K562 (cell line): ENCODE data around the gene PGF. TPM values are rescaled to one million over a fixed set of nuclear protein-coding genes. Genes with fewer than 3 reads are reported as not detected.

Experiments used
- ATAC-seq: fragments of 200-7000 bp; cut with Tn5 transposase; 3 replicates; pipeline ENCODE4 v1.9.1; 2020; ENCODE audit warnings: moderate library complexity
- BruUV-seq: library from RNA; stranded (reverse); fragments of 400-500 nt; replicated peaks from 2 replicates; lab custom pipeline; 2021; lab: Mats Ljungman, UMichigan
- CTCF ChIA-PET: fragments of 300-600 bp; formaldehyde crosslinking; extraction: SDS; loops from one replicate; lab custom pipeline; 2021; ENCODE audit warnings: low intra/inter-chr PET ratio; lab: Yijun Ruan, JAX
- POLR2A ChIA-PET: fragments of 300-600, 350-650 bp; sonication (Branson Sonifier 250); formaldehyde crosslinking; extraction: SDS; loops from one replicate; lab custom pipeline; 2021; ENCODE audit warnings: antibody characterized with exemption, inconsistent platforms; lab: Yijun Ruan, JAX
- DNase-seq, 4 experiments: peaks; one replicate each; pipeline versions ENCODE4 v3.0.0 to v3.0.0-alpha.2; 2011 to 2018; ENCODE audit warnings: low spot score in 3 of 4, mixed read lengths in 3 of 4; ENCODE audit errors: extremely low read depth in 1 of 4
- FAIRE-seq: peaks from 2 replicates; lab custom pipeline; 2011; peaks lifted over from hg19 to GRCh38; lab: Jason Lieb, UNC
- H2AFZ ChIP-seq: 2 replicates; pipeline ENCODE4 v1.6.0; 2011; ENCODE audit warnings: low read depth, low read length, control low read depth, inconsistent platforms
- H3K27ac ChIP-seq: fragments of 200-600 bp; 3 replicates; pipeline ENCODE4 v1.8.0; 2011; ENCODE audit warnings: low read depth, mild to moderate bottlenecking, control low read depth, inconsistent platforms, low read length, moderate library complexity, mixed read lengths; ENCODE audit errors: extremely low read depth
- H3K27me3 ChIP-seq, 2 experiments: fragments of 300-600 bp in 1 of 2; 2 replicates in 1 of 2; 3 replicates in 1 of 2; pipeline versions ENCODE4 v1.6.0 to v1.8.0; 2011; ENCODE audit warnings: inconsistent platforms in 2 of 2, low read length in 2 of 2, mild to moderate bottlenecking in 1 of 2, mixed read lengths in 1 of 2, moderate library complexity in 1 of 2; ENCODE audit not compliant: control insufficient read depth in 2 of 2, insufficient read depth in 2 of 2
- H3K36me3 ChIP-seq: fragments of 300-600 bp; 3 replicates; pipeline ENCODE4 v1.8.0; 2011; ENCODE audit warnings: mild to moderate bottlenecking, low read length, inconsistent platforms; ENCODE audit not compliant: control insufficient read depth, insufficient read depth
- H3K4me1 ChIP-seq, 2 experiments: fragments of 200-600 bp in 1 of 2; replicated peaks in 1 of 2; 2 replicates in 1 of 2; 3 replicates in 1 of 2; pipeline versions ENCODE4 v1.5.1 to v1.8.0; 2011; ENCODE audit warnings: inconsistent platforms in 2 of 2, low read length in 2 of 2, mild to moderate bottlenecking in 1 of 2, mixed read lengths in 1 of 2, moderate library complexity in 1 of 2; ENCODE audit not compliant: control insufficient read depth in 2 of 2, insufficient read depth in 2 of 2
- H3K4me2 ChIP-seq: 2 replicates; pipeline ENCODE4 v1.6.1; 2011; ENCODE audit warnings: low read length, control low read depth, inconsistent platforms, mixed read lengths; ENCODE audit not compliant: insufficient read depth
- H3K4me3 ChIP-seq: fragments of 200-600 bp; sonication (generic), shearing (Covaris generic); 2 replicates; pipeline ENCODE4 v1.5.1; 2016; ENCODE audit warnings: control low read depth, inconsistent platforms
- H3K79me2 ChIP-seq: fragments of 200-600 bp; 3 replicates; pipeline ENCODE4 v1.8.0; 2011; ENCODE audit warnings: low read length, inconsistent platforms; ENCODE audit not compliant: control insufficient read depth, insufficient read depth
- H3K9ac ChIP-seq, 2 experiments: 2 replicates each; pipeline versions ENCODE4 v1.6.0 to v1.6.1; 2011; ENCODE audit warnings: low read depth in 2 of 2, low read length in 2 of 2, control low read depth in 1 of 2, inconsistent platforms in 1 of 2, mild to moderate bottlenecking in 1 of 2, mixed read lengths in 1 of 2; ENCODE audit not compliant: insufficient read depth in 1 of 2
- H3K9me1 ChIP-seq: one replicate; pipeline ENCODE4 v1.6.0; 2011; ENCODE audit warnings: inconsistent platforms, mild to moderate bottlenecking, low read length, moderate library complexity; ENCODE audit not compliant: control insufficient read depth, insufficient read depth
- H3K9me3 ChIP-seq: replicated peaks from 2 replicates; pipeline ENCODE4 v1.5.1; 2011; ENCODE audit warnings: low read depth, low read length, inconsistent platforms; ENCODE audit not compliant: control insufficient read depth, insufficient read depth
- H4K20me1 ChIP-seq: replicated peaks from 2 replicates; pipeline ENCODE4 v1.6.1; 2011; ENCODE audit warnings: low read length, inconsistent platforms, mixed read lengths; ENCODE audit not compliant: control insufficient read depth, insufficient read depth
- CBFB ChIP-seq: sonication (generic); formaldehyde crosslinking; IDR thresholded peaks from 2 replicates; pipeline ENCODE4 v1.4.0; 2020; ENCODE audit warnings: mild to moderate bottlenecking, missing genetic modification reagents
- WGBS: fragments of 100-300 bp; shearing (Covaris generic); methylation state at CpG from one replicate; pipeline ENCODE4 v1.1.6; 2016; ENCODE audit warnings: low coverage, mixed read lengths; ENCODE audit not compliant: insufficient coverage; ENCODE audit errors: missing lambda C conversion rate; 5-methylcytosine and 5-hydroxymethylcytosine counted together
- in situ Hi-C: fragments of 300-500 bp; cut with MboI; formaldehyde crosslinking; loops from 4 replicates; pipeline ENCODE4 v1.15.0; 2018; ENCODE audit warnings: inconsistent platforms, mixed read lengths
- intact Hi-C: fragments of 100-400 bp; cut with micrococcal nuclease; formaldehyde crosslinking; loops from 2 replicates; pipeline ENCODE4 v1.14.2; 2022
- polyA plus RNA-seq, 8 experiments: library from polyadenylated mRNA; depleted of rRNA in 4 of 8; stranded (reverse) in 5 of 8; unstranded in 3 of 8; fragments of >200 nt; fragmentation: Nextera tagmentation in 2 of 8; fragmentation: Illumina TruSeq in 1 of 8; extraction: Ambion mirVana in 2 of 8; extraction: Trizol in 1 of 8; gene quantifications; 2 replicates each; pipeline versions ENCODE4 v1.2.1 to v1.2.3, GENCODE V29; 2011 to 2014; ENCODE audit warnings: inconsistent platforms in 1 of 8, missing spikeins in 1 of 8
- total RNA-seq, 7 experiments: library from RNA; depleted of rRNA in 6 of 7; stranded (reverse); fragments of >200 nt in 6 of 7; fragmentation: Illumina TruSeq in 2 of 7; extraction: Trizol in 2 of 7; gene quantifications; 2 replicates each; pipeline versions ENCODE4 v1.2.1 to v1.2.3, GENCODE V29; 2011 to 2021; ENCODE audit warnings: low replicate concordance in 1 of 7
- TF ChIP-seq, protein P1 (sequence below): fragments of 250-450 bp; sonication (Bioruptor Pico); IDR thresholded peaks from 2 replicates; pipeline ENCODE4 v1.5.0; 2021; ENCODE audit warnings: mild to moderate bottlenecking, moderate library complexity
- TF ChIP-seq, protein P2 (sequence below), 2 experiments: fragments of 450-650 bp; conservative IDR thresholded peaks; 2 replicates each; pipeline ENCODE4 v1.6.1; 2017; ENCODE audit warnings: mild to moderate bottlenecking in 2 of 2, moderate library complexity in 2 of 2

PGF gene
- total and polyA plus RNA-seq, 9 of the 15 experiments (the other 6 are each of a cell fraction or from before 2014, with no cell fraction given), result 0.04 to 0.44 (median 0.18) TPM

DNA sequence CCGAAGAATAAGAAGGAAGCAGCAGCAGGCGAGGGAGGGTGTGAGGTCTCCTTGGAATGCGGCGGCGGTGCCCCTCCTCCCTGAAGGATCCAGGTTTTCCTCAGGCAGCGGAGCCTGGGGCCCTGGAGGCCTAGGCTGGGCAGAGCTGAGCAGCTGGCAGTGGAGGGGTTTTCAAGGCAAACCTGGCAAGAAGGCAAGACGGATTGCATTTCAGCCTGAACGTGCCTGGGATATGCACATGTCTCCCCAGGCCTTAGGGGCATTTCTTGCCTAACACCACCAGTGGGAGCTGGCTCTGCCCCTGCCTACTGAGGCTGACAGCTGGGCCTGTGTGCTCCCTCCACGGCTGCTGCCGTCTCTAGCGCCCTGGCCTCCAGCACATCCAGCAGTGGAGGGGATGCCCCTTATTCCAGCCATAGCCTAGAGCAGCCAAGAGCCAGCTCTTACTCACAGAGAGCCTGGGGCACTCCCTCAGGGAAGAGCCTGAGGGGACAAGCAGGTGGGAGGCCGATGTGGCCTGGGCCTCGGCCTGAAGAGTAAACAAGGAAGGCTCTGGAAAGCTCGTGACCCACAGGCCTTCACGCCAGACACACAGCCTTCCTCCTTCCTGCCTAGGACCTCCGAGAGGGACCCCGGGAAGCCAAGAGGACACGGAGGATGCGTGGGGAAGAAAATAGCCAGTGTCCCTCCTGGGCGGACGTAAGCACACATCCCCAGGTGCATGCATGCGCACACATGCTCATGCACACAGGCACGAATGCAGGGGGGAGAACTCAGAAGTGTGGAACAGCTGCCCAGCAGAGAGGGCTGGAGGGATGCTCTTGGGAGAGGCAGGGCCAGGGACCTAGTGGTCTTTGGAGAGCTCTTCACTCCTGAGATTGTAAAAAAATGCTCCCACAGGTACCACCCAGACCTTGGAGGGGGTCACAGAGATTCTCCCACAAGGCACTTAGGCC lies 24.3 kb upstream of the PGF start:
- no peak overlapping the region for H3K4me2 ChIP-seq
- no peak overlapping the region for H3K4me3 ChIP-seq
- no peaks in the 10 kb centered on the region for H3K27me3 ChIP-seq
- H3K79me2 ChIP-seq, result no peaks in the 10 kb centered on the region
- in situ Hi-C loops (no loop called here), intact Hi-C loops (no loop called here)
- no peak overlapping the region for H3K27ac ChIP-seq
- POLR2A ChIA-PET, result interaction anchor here (0.6 kb wide), 2 partner anchors 18 to 35 kb away, joined by 3 read pairs; no protein-coding TSS in a partner anchor
- peaks cover 0 to 26% of the 10 kb centered on the region in 2 experiments; a peak in 2 of 5 replicates for H3K4me1 ChIP-seq
- H3K9me3 ChIP-seq, result no peaks in the 10 kb centered on the region
- WGBS, result 44% methylated on average over 11 of the region's 23 CpGs
- CTCF ChIA-PET, result no interaction called here
- no peaks in the 10 kb centered on the region for H3K9me1 ChIP-seq
- 0 out of 2 replicates have a peak overlapping the region, but pooled peaks have one; percentile 45 for H2AFZ ChIP-seq
- no peaks in the 10 kb centered on the region for H4K20me1 ChIP-seq
- BruUV-seq, result no TSS peak
- no peaks in the 10 kb centered on the region for H3K36me3 ChIP-seq
- DNase-seq (peak in 1 of 4 experiments; percentile 2), ATAC-seq (peak; percentile 64), FAIRE-seq (no peak)
- H3K9ac ChIP-seq, result peak overlapping the region in 1 of 2 experiments; percentile 28; a peak in 1 of 4 replicates
- TF ChIP-seq, protein P1, sequence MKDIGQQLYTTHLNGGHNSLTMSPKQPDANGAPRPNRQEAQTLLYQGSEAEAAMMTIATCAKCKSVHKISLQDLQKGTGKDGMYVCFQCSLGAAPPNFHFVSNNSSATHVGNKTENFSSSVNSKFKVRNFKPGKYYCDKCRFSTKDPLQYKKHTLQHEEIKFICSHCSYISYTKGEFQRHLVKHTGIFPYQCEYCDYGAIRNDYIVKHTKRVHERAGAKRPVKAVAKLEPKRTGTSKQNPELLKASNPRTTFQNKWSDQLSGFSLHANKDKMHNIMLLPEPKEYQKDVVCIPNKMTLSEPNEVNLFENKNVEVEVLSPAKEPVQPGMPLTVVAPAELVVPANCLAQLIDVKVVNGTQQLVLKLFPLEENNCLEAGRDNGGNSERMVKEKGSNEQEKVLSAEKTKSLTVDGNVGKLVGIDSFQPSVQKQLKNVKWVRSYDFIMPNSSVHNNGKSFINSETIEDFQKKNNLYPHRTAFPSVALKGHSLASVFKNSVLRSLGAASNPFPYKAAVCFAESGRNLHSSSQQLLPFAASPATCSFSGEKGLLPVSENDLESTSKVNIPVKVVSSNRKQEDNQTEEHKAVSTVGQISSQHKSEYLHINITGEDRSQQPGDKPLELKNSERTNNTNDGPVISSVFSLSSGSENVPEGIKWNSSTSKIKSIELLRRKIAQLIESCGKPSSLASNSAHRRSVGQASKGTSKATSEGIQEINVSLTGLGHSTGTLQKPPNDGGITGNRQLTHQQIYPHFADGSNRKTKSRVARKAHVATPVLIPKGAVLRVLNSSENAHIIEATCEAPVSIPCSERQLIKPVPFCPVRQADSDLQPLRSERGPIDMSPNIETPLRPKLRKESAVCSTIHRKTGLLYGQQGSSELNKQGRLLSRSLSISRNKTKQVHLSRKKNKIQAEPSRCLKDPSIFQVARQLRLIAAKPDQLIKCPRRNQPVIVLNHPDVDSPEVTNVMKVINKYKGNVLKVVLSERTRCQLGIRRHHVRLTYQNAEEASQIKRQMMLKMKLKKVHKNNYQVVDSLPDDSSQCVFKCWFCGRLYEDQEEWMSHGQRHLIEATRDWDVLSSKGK, result no peak
- no peak for TF ChIP-seq CBFB (CRISPR knock-in tag)
- TF ChIP-seq, protein P2, sequence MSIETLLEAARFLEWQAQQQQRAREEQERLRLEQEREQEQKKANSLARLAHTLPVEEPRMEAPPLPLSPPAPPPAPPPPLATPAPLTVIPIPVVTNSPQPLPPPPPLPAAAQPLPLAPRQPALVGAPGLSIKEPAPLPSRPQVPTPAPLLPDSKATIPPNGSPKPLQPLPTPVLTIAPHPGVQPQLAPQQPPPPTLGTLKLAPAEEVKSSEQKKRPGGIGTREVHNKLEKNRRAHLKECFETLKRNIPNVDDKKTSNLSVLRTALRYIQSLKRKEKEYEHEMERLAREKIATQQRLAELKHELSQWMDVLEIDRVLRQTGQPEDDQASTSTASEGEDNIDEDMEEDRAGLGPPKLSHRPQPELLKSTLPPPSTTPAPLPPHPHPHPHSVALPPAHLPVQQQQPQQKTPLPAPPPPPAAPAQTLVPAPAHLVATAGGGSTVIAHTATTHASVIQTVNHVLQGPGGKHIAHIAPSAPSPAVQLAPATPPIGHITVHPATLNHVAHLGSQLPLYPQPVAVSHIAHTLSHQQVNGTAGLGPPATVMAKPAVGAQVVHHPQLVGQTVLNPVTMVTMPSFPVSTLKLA (conservative IDR thresholded peaks at IDR 0.05), result no peak
